HCT116 (cell line): ENCODE measurements around the gene SDE2.

Experiments
- CBX3 ChIP-seq: IDR thresholded peaks from 2 replicates; pipeline ENCODE4 v1.6.1; 2012; ENCODE audit warnings: low read depth
- CTCF ChIP-seq, 3 experiments: fragments of 200-600 bp in 1 of 3; sonication (generic) in 1 of 3; IDR thresholded peaks in 2 of 3; conservative IDR thresholded peaks in 1 of 3; 2 replicates each; pipeline ENCODE4 v1.5.1; 2012 to 2017; ENCODE audit warnings: low read depth in 2 of 3, low read length in 2 of 3, antibody characterized with exemption in 1 of 3, borderline replicate concordance in 1 of 3, control low read depth in 1 of 3, mild to moderate bottlenecking in 1 of 3, mixed read lengths in 1 of 3, mixed run types in 1 of 3, moderate library complexity in 1 of 3; ENCODE audit not compliant: insufficient read depth in 1 of 3
- EGR1 ChIP-seq: IDR thresholded peaks from 2 replicates; pipeline ENCODE4 v1.6.1; 2012; ENCODE audit warnings: low read depth
- EZH2 ChIP-seq: fragments of 200-600 bp; sonication (generic); IDR thresholded peaks from 2 replicates; pipeline ENCODE4 v1.6.1; 2017; ENCODE audit warnings: antibody characterized with exemption, mixed run types
- EZH2phosphoT487 ChIP-seq: fragments of 200-600 bp; IDR thresholded peaks from 2 replicates; pipeline ENCODE4 v1.6.1; 2018; ENCODE audit warnings: antibody characterized with exemption, borderline replicate concordance
- JUND ChIP-seq: IDR thresholded peaks from 2 replicates; pipeline ENCODE4 v1.6.1; 2012
- POLR2A ChIP-seq: IDR thresholded peaks from 2 replicates; pipeline ENCODE4 v1.7.0; 2011; ENCODE audit warnings: borderline replicate concordance; ENCODE audit not compliant: insufficient read depth, insufficient read length; ENCODE audit errors: extremely low read depth
- RAD21 ChIP-seq: IDR thresholded peaks from 2 replicates; pipeline ENCODE4 v1.6.1; 2012; ENCODE audit warnings: low read depth, mild to moderate bottlenecking
- ZBTB33 ChIP-seq: IDR thresholded peaks from 2 replicates; pipeline ENCODE4 v1.6.1; 2011; ENCODE audit warnings: mild to moderate bottlenecking, low read length, moderate library complexity; ENCODE audit not compliant: insufficient replicate concordance; ENCODE audit errors: extremely low read depth
- ZNF274 ChIP-seq: fragments of 200-500 bp; sonication (Bioruptor generic); IDR thresholded peaks from 2 replicates; pipeline ENCODE4 v1.6.1; 2014; ENCODE audit warnings: mild to moderate bottlenecking, low read depth, low read length, inconsistent platforms

DNA sequence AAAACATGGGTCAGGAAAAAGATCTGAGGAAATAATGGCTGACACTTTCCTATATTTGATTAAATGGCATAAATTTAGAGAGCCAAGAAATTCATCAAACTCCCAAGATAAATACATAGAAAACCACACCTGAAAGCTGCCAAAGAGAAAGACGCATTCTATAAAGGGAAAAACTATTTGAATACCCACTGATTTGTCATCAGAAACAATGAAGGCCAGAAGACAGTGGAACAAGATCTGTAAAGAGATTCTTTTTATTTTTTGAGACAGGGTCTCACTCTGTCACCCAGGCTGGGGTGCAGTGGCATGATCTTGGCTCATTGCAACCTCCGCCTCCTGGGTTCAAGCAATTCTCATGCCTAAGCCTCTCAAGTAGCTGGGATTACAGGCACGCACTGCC is 17.4 kb downstream of the SDE2 start:
- TF ChIP-seq CTCF (IDR thresholded peaks at IDR 0.05 in 2 of 3, conservative IDR thresholded peaks at IDR 0.05 in 1 of 3; ENCODE audit: borderline replicate concordance in 1 of 3, insufficient read depth in 1 of 3, low read depth in 2 of 3, low read length in 2 of 3) (no peak), ZBTB33 (no peak), POLR2A (no peak), EGR1 (no peak), JUND (no peak), ZNF274 (no peak), CBX3 (peak; percentile 53; the same call in 1 of the 2 replicates), EZH2phosphoT487 (no peak), RAD21 (no peak), EZH2 (no peak)
